ENCODE results near the gene INTU.

DNA sequence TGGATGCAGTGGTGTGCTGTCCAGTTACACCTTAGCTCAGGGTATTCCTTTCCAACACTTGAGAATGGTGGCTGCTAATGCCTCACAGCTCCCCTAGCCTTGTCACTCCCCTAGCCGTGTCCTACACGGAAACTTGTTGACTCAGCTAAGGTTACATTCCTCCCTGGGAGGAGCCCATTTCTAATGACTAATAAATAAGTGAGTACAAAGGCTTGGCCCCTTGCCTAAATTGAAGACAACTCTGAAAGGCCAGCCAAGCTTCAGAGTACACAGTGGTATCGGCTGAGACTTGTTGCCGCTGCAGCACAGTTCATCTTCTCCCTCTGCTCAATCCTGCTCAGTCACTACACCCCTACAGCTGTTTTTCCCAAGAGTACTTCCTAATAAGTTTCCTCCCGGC is 76.2 kb downstream of the INTU start:
- TF ChIP-seq SUZ12 (IDR thresholded peaks at IDR 0.05) = no peak
- TF ChIP-seq ELF4 (IDR thresholded peaks at IDR 0.05) = no peak
